IMR-90 (cell line): ENCODE data around the gene AZU1. TPM values are rescaled to one million over a fixed set of nuclear protein-coding genes. Genes with fewer than 3 reads are reported as not detected.

Experiments used
- ATAC-seq: fragments of 200-7000 bp; cut with Tn5 transposase; 2 replicates; pipeline ENCODE4 v1.9.1; 2020; ENCODE audit warnings: low read depth, mild to moderate bottlenecking, moderate library complexity
- BruUV-seq: library from RNA; stranded (reverse); fragments of 400-500 nt; replicated peaks from 2 replicates; lab custom pipeline; 2021; lab: Mats Ljungman, UMichigan
- CTCF ChIA-PET: fragments of 300-600 bp; formaldehyde crosslinking; extraction: SDS; loops from one replicate; lab custom pipeline; 2021; ENCODE audit warnings: antibody characterized with exemption; lab: Yijun Ruan, JAX
- POLR2A ChIA-PET: fragments of 300-600 bp; sonication (Branson Sonifier 250); formaldehyde crosslinking; loops from one replicate; lab custom pipeline; 2022; ENCODE audit warnings: antibody characterized with exemption; ENCODE audit not compliant: unreplicated experiment; lab: Charles Lee
- DNase-seq: peaks from one replicate; pipeline ENCODE4 v3.0.0; 2013
- H2AFZ ChIP-seq: replicated peaks from 2 replicates; pipeline ENCODE3; 2013; ENCODE audit warnings: low read length, mild to moderate bottlenecking; ENCODE audit not compliant: poor library complexity
- H2AK5ac ChIP-seq: 2 replicates; pipeline ENCODE4 v1.6.1; 2013; ENCODE audit warnings: low read depth, low read length, inconsistent platforms
- H2AK9ac ChIP-seq: replicated peaks from 2 replicates; pipeline ENCODE3; 2013; ENCODE audit warnings: mild to moderate bottlenecking, low read depth, low read length, moderate library complexity; ENCODE audit not compliant: poor library complexity
- H2BK120ac ChIP-seq: 2 replicates; pipeline ENCODE4 v1.6.1; 2013; ENCODE audit warnings: low read depth, low read length, inconsistent platforms
- H2BK15ac ChIP-seq: 3 replicates; pipeline ENCODE4 v1.6.1; 2013; ENCODE audit warnings: low read depth, low read length, inconsistent platforms
- H2BK20ac ChIP-seq: 2 replicates; pipeline ENCODE4 v1.6.1; 2013; ENCODE audit warnings: low read depth, mild to moderate bottlenecking, inconsistent platforms, low read length, moderate library complexity
- H2BK5ac ChIP-seq: 2 replicates; pipeline ENCODE4 v1.6.1; 2013; ENCODE audit warnings: mild to moderate bottlenecking, low read depth, low read length, inconsistent platforms; ENCODE audit not compliant: poor library complexity, severe bottlenecking
- H3K14ac ChIP-seq: replicated peaks from 2 replicates; pipeline ENCODE4 v1.6.1; 2013; ENCODE audit warnings: low read depth, low read length, inconsistent platforms
- H3K18ac ChIP-seq: 2 replicates; pipeline ENCODE4 v1.6.1; 2013; ENCODE audit warnings: low read depth, low read length, control low read depth
- H3K23ac ChIP-seq: 2 replicates; pipeline ENCODE4 v1.6.1; 2013; ENCODE audit warnings: low read depth, low read length, inconsistent platforms
- H3K27ac ChIP-seq: 2 replicates; pipeline ENCODE4 v1.5.1; 2013; ENCODE audit warnings: mild to moderate bottlenecking, control low read depth, low read length; ENCODE audit not compliant: insufficient read depth
- H3K27me3 ChIP-seq: 2 replicates; pipeline ENCODE4 v1.6.1; 2013; ENCODE audit warnings: low read length; ENCODE audit not compliant: control insufficient read depth, insufficient read depth
- H3K36me3 ChIP-seq: 2 replicates; pipeline ENCODE4 v1.6.1; 2013; ENCODE audit warnings: low read length, mixed read lengths; ENCODE audit not compliant: control insufficient read depth, insufficient read depth
- H3K4ac ChIP-seq: 2 replicates; pipeline ENCODE4 v1.6.1; 2013; ENCODE audit warnings: low read depth, low read length, inconsistent platforms
- H3K4me1 ChIP-seq: 2 replicates; pipeline ENCODE4 v1.6.1; 2013; ENCODE audit warnings: low read length, mixed read lengths; ENCODE audit not compliant: control insufficient read depth, insufficient read depth
- H3K4me2 ChIP-seq: 2 replicates; pipeline ENCODE4 v1.6.1; 2013; ENCODE audit warnings: low read depth, mild to moderate bottlenecking, control low read depth, low read length, moderate library complexity
- H3K4me3 ChIP-seq: 2 replicates; pipeline ENCODE4 v1.5.1; 2013; ENCODE audit warnings: low read depth, mild to moderate bottlenecking, control low read depth, low read length, moderate library complexity; ENCODE audit not compliant: insufficient read depth
- H3K56ac ChIP-seq: 2 replicates; pipeline ENCODE4 v1.6.1; 2013; ENCODE audit warnings: low read length, inconsistent platforms; ENCODE audit not compliant: insufficient read depth; ENCODE audit errors: extremely low read depth
- H3K79me1 ChIP-seq, 2 experiments: 2 replicates each; pipeline ENCODE4 v1.6.1; 2013; ENCODE audit warnings: low read length in 2 of 2, inconsistent platforms in 1 of 2, low read depth in 1 of 2
- H3K9ac ChIP-seq: 2 replicates; pipeline ENCODE4 v1.6.1; 2013; ENCODE audit warnings: low read depth, low read length, control low read depth
- H3K9me1 ChIP-seq: 2 replicates; pipeline ENCODE4 v1.6.1; 2013; ENCODE audit warnings: low read length, inconsistent platforms; ENCODE audit not compliant: insufficient read depth
- H3K9me3 ChIP-seq: 2 replicates; pipeline ENCODE4 v1.6.1; 2013; ENCODE audit warnings: low read length; ENCODE audit not compliant: control insufficient read depth, insufficient read depth
- H4K20me1 ChIP-seq: 2 replicates; pipeline ENCODE4 v1.6.1; 2013; ENCODE audit warnings: low read length, inconsistent platforms; ENCODE audit not compliant: insufficient read depth
- H4K5ac ChIP-seq: 2 replicates; pipeline ENCODE4 v1.6.1; 2013; ENCODE audit warnings: mild to moderate bottlenecking, low read depth, low read length, control low read depth
- H4K8ac ChIP-seq, 2 experiments: 2 replicates each; pipeline ENCODE4 v1.6.1; 2013; ENCODE audit warnings: low read depth in 2 of 2, low read length in 2 of 2, control low read depth in 1 of 2, inconsistent platforms in 1 of 2
- H4K91ac ChIP-seq: 2 replicates; pipeline ENCODE4 v1.6.1; 2013; ENCODE audit warnings: low read depth, low read length, inconsistent platforms; ENCODE audit not compliant: insufficient read depth
- CEBPB ChIP-seq: IDR thresholded peaks from 2 replicates; pipeline ENCODE4 v1.6.1; 2012; ENCODE audit warnings: low read depth, low read length, improper control_type of control experiment
- CHD1 ChIP-seq: IDR thresholded peaks from 2 replicates; pipeline ENCODE4 v1.6.1; 2012; ENCODE audit warnings: low read depth, low read length, improper control_type of control experiment
- CTCF ChIP-seq: conservative IDR thresholded peaks from 2 replicates; pipeline ENCODE4 v1.5.1; 2012; ENCODE audit warnings: mild to moderate bottlenecking, low read depth, low read length, improper control_type of control experiment
- FOS ChIP-seq: fragments of 150-350 bp; IDR thresholded peaks from 2 replicates; pipeline ENCODE4 v1.6.1; 2016; ENCODE audit warnings: low read depth, low read length
- MAZ ChIP-seq: IDR thresholded peaks from 2 replicates; pipeline ENCODE4 v1.6.1; 2012; ENCODE audit warnings: low read depth, mild to moderate bottlenecking, low read length, improper control_type of control experiment, moderate library complexity, borderline replicate concordance
- RAD21 ChIP-seq: IDR thresholded peaks from 2 replicates; pipeline ENCODE4 v1.6.1; 2012; ENCODE audit warnings: low read length, improper control_type of control experiment
- SMC3 ChIP-seq: fragments of 150-350 bp; IDR thresholded peaks from 2 replicates; pipeline ENCODE4 v1.6.1; 2016; ENCODE audit warnings: low read depth, mild to moderate bottlenecking, antibody characterized with exemption, low read length, moderate library complexity
- USF2 ChIP-seq: fragments of 150-350 bp; IDR thresholded peaks from 2 replicates; pipeline ENCODE4 v1.6.1; 2017; ENCODE audit warnings: mild to moderate bottlenecking, antibody characterized with exemption, low read length, low read depth
- WGBS, 2 experiments: methylation state at CpG; one replicate each; pipeline versions ENCODE4 v1.1.5 to v1.1.7; 2013; ENCODE audit warnings: missing lambda C conversion rate in 2 of 2; ENCODE audit not compliant: insufficient read length in 1 of 2; ENCODE audit errors: extremely low coverage in 2 of 2; 5-methylcytosine and 5-hydroxymethylcytosine counted together
- dilution Hi-C: fragments of 300-500 bp; cut with HindIII; formaldehyde crosslinking; loops from one replicate; pipeline ENCODE4 v1.14.3; 2018; ENCODE audit warnings: low sequenced_read_pairs; ENCODE audit not compliant: unreplicated experiment
- in situ Hi-C: fragments of 300-500 bp; cut with MboI; formaldehyde crosslinking; loops from 3 replicates; pipeline ENCODE4 v1.14.3; 2019; ENCODE audit warnings: low sequenced_read_pairs, inconsistent platforms, mixed read lengths
- intact Hi-C: fragments of 100-400 bp; cut with micrococcal nuclease; formaldehyde crosslinking; loops from 2 replicates; pipeline ENCODE4 v1.10.0; 2022
- polyA plus RNA-seq, 3 experiments: library from polyadenylated mRNA; depleted of rRNA; stranded (reverse); fragments of >200 nt; gene quantifications; 2 replicates each; pipeline ENCODE4 v1.2.3, GENCODE V29; 2012; ENCODE audit warnings: low replicate concordance in 1 of 3
- total RNA-seq: library from RNA; depleted of rRNA; stranded (reverse); fragments of >200 nt; gene quantifications from 2 replicates; pipeline ENCODE4 v1.2.3, GENCODE V29; 2012

AZU1 gene
- total and polyA plus RNA-seq, 2 of the 4 experiments (the other 2 are of a cell fraction), result 0.12 TPM; not detected in 1

GRCh38 chr19:858868-859843 lies 31.5 kb downstream of the AZU1 start, which contains the start of gene CFD:
CFD (plus strand) TSS chr19:859664; CDS start chr19:859690, 26 bp downstream.
- H3K79me1 ChIP-seq, result no peaks in the 10 kb centered on the region
- no peak within 1 kb of the TSS for H4K8ac ChIP-seq
- no peaks in the 10 kb centered on the region; the same call in 1 of the 2 replicates for H4K20me1 ChIP-seq
- no peaks in the 10 kb centered on the region for H3K9me3 ChIP-seq
- no peak within 1 kb of the TSS for H4K91ac ChIP-seq
- no peak within 1 kb of the TSS; the same call in 1 of the 2 replicates for H3K18ac ChIP-seq
- H3K4ac ChIP-seq, result no peak within 1 kb of the TSS
- H3K9me1 ChIP-seq, result no peaks in the 10 kb centered on the region
- no peak within 1 kb of the TSS for H2AK5ac ChIP-seq
- no peak within 1 kb of the TSS for H3K14ac ChIP-seq
- H3K4me1 ChIP-seq, result peaks cover 3% of the 10 kb centered on the region; the same call in 1 of the 2 replicates
- ChIA-PET POLR2A (no interaction called here), CTCF (no interaction called here)
- H2BK120ac ChIP-seq, result no peak within 1 kb of the TSS
- DNase-seq (no peak), ATAC-seq (no peak)
- H2AFZ ChIP-seq, result peak within 1 kb of the TSS; percentile 89
- no peak within 1 kb of the TSS for H3K27ac ChIP-seq
- H3K23ac ChIP-seq, result peak within 1 kb of the TSS; percentile 59; the same call in 1 of the 2 replicates
- H3K4me3 ChIP-seq, result peak within 1 kb of the TSS; percentile 59
- no peak within 1 kb of the TSS for H4K5ac ChIP-seq
- no peaks in the 10 kb centered on the region for H3K36me3 ChIP-seq
- no peak within 1 kb of the TSS for H3K9ac ChIP-seq
- H3K27me3 ChIP-seq, result no peaks in the 10 kb centered on the region
- no peak within 1 kb of the TSS for H2BK15ac ChIP-seq
- no peak within 1 kb of the TSS for H2BK20ac ChIP-seq
- H3K56ac ChIP-seq, result no peak within 1 kb of the TSS
- intact Hi-C loops, result loop anchor here (5.0 kb wide), 1 partner anchor 87 kb away; no protein-coding TSS in a partner anchor
- in situ Hi-C loops, result loop anchor here (5.0 kb wide), 1 partner anchor 138 kb away; no protein-coding TSS in a partner anchor
- peak within 1 kb of the TSS; percentile 78 for H2AK9ac ChIP-seq
- 60% methylated on average over 1 of the region's 24 CpGs; no CpG with 5 or more reads in 1 of the 2 experiments for WGBS, 2 experiments
- dilution Hi-C loops, result no loop called here
- no TSS peak for BruUV-seq
- H3K4me2 ChIP-seq, result no peak within 1 kb of the TSS
- TF ChIP-seq USF2, result no peak
- no peak for TF ChIP-seq MAZ
- TF ChIP-seq FOS, result no peak
- TF ChIP-seq CEBPB, result peak; percentile 23; the same call in 1 of the 2 replicates
- no peak for TF ChIP-seq RAD21
- no peak for TF ChIP-seq SMC3
- no peak for TF ChIP-seq CHD1
- no peak for TF ChIP-seq CTCF
- no peak within 1 kb of the TSS for H2BK5ac ChIP-seq
